Left ventricle myocardium inferior (tissue), 1 donor: ENCODE results near the gene SGPP1. TPM values are rescaled to one million over a fixed set of nuclear protein-coding genes. Genes with fewer than 3 reads are reported as not detected.

Source experiments
- DNase-seq: peaks from one replicate; pipeline ENCODE4 v3.0.0-alpha.2; 2020
- H3K27ac ChIP-seq: fragments of 200-600 bp; replicated peaks from 2 replicates; pipeline ENCODE4 v1.8.0; 2021
- H3K27me3 ChIP-seq: fragments of 200-600 bp; 2 replicates; pipeline ENCODE4 v1.8.0; 2021; ENCODE audit warnings: low read depth
- H3K36me3 ChIP-seq: fragments of 200-600 bp; 2 replicates; pipeline ENCODE4 v1.8.0; 2021
- H3K4me1 ChIP-seq: fragments of 200-600 bp; 2 replicates; pipeline ENCODE4 v1.8.0; 2021
- H3K4me3 ChIP-seq: fragments of 200-600 bp; 2 replicates; pipeline ENCODE4 v1.8.0; 2021; ENCODE audit warnings: mild to moderate bottlenecking, moderate library complexity
- H3K9me3 ChIP-seq: fragments of 200-600 bp; replicated peaks from 2 replicates; pipeline ENCODE4 v1.8.0; 2021
- intact Hi-C: fragments of 100-400 bp; cut with micrococcal nuclease; formaldehyde crosslinking; loops from one replicate; pipeline ENCODE4 v1.11.0; 2022
- total RNA-seq: library from RNA; stranded (reverse); fragmentation: NEBNext Ultra II Directional; extraction: Animal tissue kit (Norgen Biotek cat#: 25700); gene quantifications from one replicate; pipeline ENCODE4 v1.2.1, GENCODE V29; 2021
- TF ChIP-seq, protein P1 (sequence below): fragments of 200-600 bp; IDR thresholded peaks from 2 replicates; pipeline ENCODE4 v1.8.0; 2021; ENCODE audit warnings: antibody characterized with exemption, mild to moderate bottlenecking, borderline replicate concordance
- donor health status: DM: no; HTN: yes; CAD: no; lungs with severe emphysema.

The SGPP1 gene
- total RNA-seq, 1 donor from 2014 or later = 4.6 TPM

DNA sequence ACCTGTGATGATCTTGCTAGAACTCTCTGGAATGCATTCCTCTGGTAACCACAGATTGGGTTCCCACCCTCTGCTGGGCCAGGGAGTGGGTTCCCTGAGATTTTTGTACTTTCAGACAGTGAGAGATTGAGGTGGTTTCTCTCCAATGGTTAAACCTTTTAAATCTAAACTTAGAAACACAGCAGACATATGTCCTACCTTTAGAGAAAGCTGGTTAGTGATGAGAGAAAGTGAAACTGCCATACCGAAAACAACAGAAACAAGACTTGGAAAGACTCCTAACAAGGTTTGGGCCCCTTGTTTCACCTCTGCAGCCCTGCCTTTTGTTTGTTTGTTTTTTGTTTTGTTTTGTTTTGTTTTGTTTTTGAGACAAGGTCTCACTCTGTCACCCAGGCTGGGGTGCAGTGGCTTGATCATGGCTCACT lies 9.7 kb upstream of the SGPP1 start:
- intact Hi-C loops = no loop called here

DNA sequence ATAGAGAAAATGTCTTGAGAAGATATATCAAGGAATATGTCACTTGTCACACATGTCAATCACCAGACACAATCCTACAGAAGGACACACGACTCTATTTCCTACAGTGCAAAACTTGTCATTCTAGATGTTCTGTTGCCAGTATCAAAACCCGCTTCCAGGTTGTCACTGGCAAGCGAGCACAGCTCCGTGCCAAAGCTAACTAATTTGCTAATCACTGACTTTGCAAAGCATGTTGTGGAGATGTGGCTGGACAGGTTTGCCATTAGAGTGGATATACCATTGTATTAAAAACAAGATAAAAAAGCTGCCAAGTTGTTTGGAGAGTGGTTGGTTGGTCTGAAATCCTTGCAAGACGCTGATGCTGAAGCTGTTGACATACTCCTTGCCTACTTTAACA lies 7.9 kb upstream of the SGPP1 start:
- no peak overlapping the region for H3K4me3 ChIP-seq
- intact Hi-C loops = no loop called here
- H3K4me1 ChIP-seq = no peaks in the 10 kb centered on the region
- no peaks in the 10 kb centered on the region for H3K9me3 ChIP-seq
- H3K27ac ChIP-seq = no peak overlapping the region
- no peaks in the 10 kb centered on the region for H3K36me3 ChIP-seq
- TF ChIP-seq, protein P1, sequence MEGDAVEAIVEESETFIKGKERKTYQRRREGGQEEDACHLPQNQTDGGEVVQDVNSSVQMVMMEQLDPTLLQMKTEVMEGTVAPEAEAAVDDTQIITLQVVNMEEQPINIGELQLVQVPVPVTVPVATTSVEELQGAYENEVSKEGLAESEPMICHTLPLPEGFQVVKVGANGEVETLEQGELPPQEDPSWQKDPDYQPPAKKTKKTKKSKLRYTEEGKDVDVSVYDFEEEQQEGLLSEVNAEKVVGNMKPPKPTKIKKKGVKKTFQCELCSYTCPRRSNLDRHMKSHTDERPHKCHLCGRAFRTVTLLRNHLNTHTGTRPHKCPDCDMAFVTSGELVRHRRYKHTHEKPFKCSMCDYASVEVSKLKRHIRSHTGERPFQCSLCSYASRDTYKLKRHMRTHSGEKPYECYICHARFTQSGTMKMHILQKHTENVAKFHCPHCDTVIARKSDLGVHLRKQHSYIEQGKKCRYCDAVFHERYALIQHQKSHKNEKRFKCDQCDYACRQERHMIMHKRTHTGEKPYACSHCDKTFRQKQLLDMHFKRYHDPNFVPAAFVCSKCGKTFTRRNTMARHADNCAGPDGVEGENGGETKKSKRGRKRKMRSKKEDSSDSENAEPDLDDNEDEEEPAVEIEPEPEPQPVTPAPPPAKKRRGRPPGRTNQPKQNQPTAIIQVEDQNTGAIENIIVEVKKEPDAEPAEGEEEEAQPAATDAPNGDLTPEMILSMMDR = no peak
- no peaks in the 10 kb centered on the region for H3K27me3 ChIP-seq
- DNase-seq = no peak

More for the DNA sequence above, 9.7 kb upstream of the SGPP1 start:
- Histone ChIP-seq H3K4me3 (no peak overlapping the region), H3K4me1 (no peaks in the 10 kb centered on the region), H3K36me3 (no peaks in the 10 kb centered on the region), H3K9me3 (no peaks in the 10 kb centered on the region), H3K27me3 (peaks cover 4% of the 10 kb centered on the region), H3K27ac (no peak overlapping the region)
- TF ChIP-seq, protein P1 = no peak
- DNase-seq = no peak

DNA sequence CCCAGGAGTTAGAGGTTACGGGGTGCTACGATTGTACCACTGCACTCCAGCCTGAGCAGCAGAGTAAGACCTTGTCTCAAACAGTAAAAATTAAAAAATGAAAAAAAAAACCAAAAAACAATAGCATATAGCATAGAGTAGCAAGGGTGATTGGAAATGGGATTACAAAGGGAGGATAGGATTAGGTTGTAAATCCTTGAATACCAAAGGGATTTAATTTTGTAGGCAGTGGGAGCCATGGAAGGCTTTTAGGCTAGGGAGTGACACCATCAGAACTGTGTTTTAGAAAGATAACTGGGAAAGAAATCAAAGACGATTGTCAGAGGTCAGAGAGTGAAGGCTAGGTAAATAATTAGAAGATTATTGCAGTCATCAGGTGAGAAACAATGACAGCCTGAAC lies 2.8 kb upstream of the SGPP1 start:
- intact Hi-C loops = no loop called here
- TF ChIP-seq, protein P1 = no peak
- no peak for DNase-seq
- H3K4me3 ChIP-seq = no peak overlapping the region
- H3K36me3 ChIP-seq = no peaks in the 10 kb centered on the region
- H3K27me3 ChIP-seq = no peaks in the 10 kb centered on the region
- H3K9me3 ChIP-seq = no peaks in the 10 kb centered on the region
- H3K27ac ChIP-seq = no peak overlapping the region
- peaks cover 23% of the 10 kb centered on the region for H3K4me1 ChIP-seq

DNA sequence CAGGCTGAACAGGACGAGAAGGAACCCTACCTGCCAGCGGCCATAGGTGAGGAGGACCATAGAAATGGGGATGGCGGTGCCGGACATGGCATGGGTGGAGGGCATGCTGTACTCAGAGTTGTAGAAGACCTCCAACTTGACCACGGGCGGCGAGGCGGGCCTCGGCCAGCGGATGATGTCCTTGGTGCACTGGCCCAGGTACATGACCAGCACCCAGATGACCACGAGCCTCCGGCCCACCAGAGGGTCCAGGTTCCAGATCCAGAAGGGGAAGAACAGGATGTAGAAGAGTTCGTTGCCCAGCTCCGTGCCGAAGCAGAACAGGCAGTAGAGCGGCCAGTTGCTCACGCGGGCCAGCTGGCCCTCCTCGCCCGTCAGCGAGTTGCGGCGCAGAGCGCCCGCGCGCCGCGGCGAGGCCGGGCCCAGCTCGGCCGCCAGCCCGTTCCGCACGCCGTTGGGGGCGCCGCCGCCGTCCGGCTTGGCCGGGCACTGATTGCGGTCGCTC lies 582 bp downstream of the SGPP1 start:
- H3K36me3 ChIP-seq = peaks cover 4% of the 10 kb centered on the region
- H3K9me3 ChIP-seq = no peaks in the 10 kb centered on the region
- peak overlapping the region; percentile 93 for H3K27ac ChIP-seq
- TF ChIP-seq, protein P1 = no peak
- peaks cover 30% of the 10 kb centered on the region for H3K4me1 ChIP-seq
- peak; percentile 32 for DNase-seq
- intact Hi-C loops = no loop called here
- H3K4me3 ChIP-seq = peak overlapping the region; percentile 96
- no peaks in the 10 kb centered on the region for H3K27me3 ChIP-seq

DNA sequence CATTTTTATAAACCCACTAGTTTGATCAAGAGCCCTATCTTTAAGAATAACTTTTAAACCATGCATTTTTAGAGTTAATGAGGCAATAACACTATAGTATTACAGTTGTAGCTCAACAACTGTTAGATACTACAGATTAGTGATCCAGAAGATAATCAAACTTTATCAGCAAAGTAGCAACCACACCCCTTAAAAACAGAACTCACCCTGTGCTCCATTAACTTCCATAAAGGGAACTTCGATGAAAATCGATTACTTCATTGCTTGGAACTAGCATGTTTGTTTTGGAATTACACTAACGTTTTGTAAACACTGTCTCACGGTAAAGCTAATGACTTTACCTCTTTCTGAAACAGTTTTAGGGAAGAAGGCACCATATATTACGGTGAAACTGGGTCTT lies 1.4 kb downstream of the SGPP1 start:
- intact Hi-C loops = no loop called here
- peaks cover 6% of the 10 kb centered on the region for H3K36me3 ChIP-seq
- TF ChIP-seq, protein P1 = no peak
- DNase-seq = no peak
- H3K27ac ChIP-seq = peak overlapping the region; percentile 93
- H3K4me3 ChIP-seq = peak overlapping the region; percentile 96
- no peaks in the 10 kb centered on the region for H3K9me3 ChIP-seq
- peaks cover 30% of the 10 kb centered on the region for H3K4me1 ChIP-seq
- H3K27me3 ChIP-seq = no peaks in the 10 kb centered on the region
